ENCODE results near the gene MOSMO. TPM values are rescaled to one million over a fixed set of nuclear protein-coding genes. Genes with fewer than 3 reads are reported as not detected.

Gene MOSMO
- total and polyA plus RNA-seq, 4 donors: 3.4 to 19.6 (median 13.6) TPM

GRCh38 chr16:21984062-21984461, 23.8 kb upstream of the MOSMO start:
- Histone ChIP-seq H3K9me3 (ENCODE audit: control insufficient read depth, low read length) (no peaks in the 10 kb centered on the region), H3K4me1 (ENCODE audit: control insufficient read depth in 1 of 2, insufficient read depth in 2 of 2, low read length in 2 of 2) (no peaks in the 10 kb centered on the region), H3K27me3 (ENCODE audit: control insufficient read depth in 1 of 2, insufficient read depth in 2 of 2, low read length in 1 of 2) (no peaks in the 10 kb centered on the region), H3K36me3 (ENCODE audit: control insufficient read depth in 1 of 2, insufficient read depth in 2 of 2, low read length in 1 of 2) (peaks cover 7 to 9% of the 10 kb centered on the region in 2 donors), H3K27ac (ENCODE audit: low read depth in 1 of 2, low read length in 2 of 2) (no peak overlapping the region), H3K4me3 (ENCODE audit: low read length in 2 of 2) (no peak overlapping the region)
- ATAC-seq (ENCODE audit: low FRiP score) (no peak), DNase-seq (no peak)
- intact Hi-C loops (cut with DNase I): no loop called here
- 85% methylated on average over 3 of the region's 3 CpGs for WGBS, 2 donors

- no peak overlapping the region for H3K4me3 ChIP-seq (ENCODE audit: low read length in 2 of 2)
- no peak for ATAC-seq (ENCODE audit: low FRiP score)
- H3K4me1 ChIP-seq (ENCODE audit: control insufficient read depth in 1 of 2, insufficient read depth in 2 of 2, low read length in 2 of 2): no peaks in the 10 kb centered on the region
- no peak overlapping the region for H3K27ac ChIP-seq (ENCODE audit: low read depth in 1 of 2, low read length in 2 of 2)
- H3K27me3 ChIP-seq (ENCODE audit: control insufficient read depth in 1 of 2, insufficient read depth in 2 of 2, low read length in 1 of 2): no peaks in the 10 kb centered on the region
- no peak for DNase-seq
- peaks cover 0 to 7% of the 10 kb centered on the region in 2 donors for H3K36me3 ChIP-seq (ENCODE audit: control insufficient read depth in 1 of 2, insufficient read depth in 2 of 2, low read length in 1 of 2)
- H3K9me3 ChIP-seq (ENCODE audit: control insufficient read depth, low read length): no peaks in the 10 kb centered on the region
- intact Hi-C loops (cut with DNase I): no loop called here
These were observed 22.4 kb upstream of the MOSMO start for GRCh38 chr16:21985524-21985923.

GRCh38 chr16:21986692-21987246, 21.1 kb upstream of the MOSMO start:
- Histone ChIP-seq H3K9me3 (ENCODE audit: control insufficient read depth, low read length) (no peaks in the 10 kb centered on the region), H3K27ac (ENCODE audit: low read depth in 1 of 2, low read length in 2 of 2) (no peak overlapping the region), H3K27me3 (ENCODE audit: control insufficient read depth in 1 of 2, insufficient read depth in 2 of 2, low read length in 1 of 2) (no peaks in the 10 kb centered on the region), H3K4me1 (ENCODE audit: control insufficient read depth in 1 of 2, insufficient read depth in 2 of 2, low read length in 2 of 2) (no peaks in the 10 kb centered on the region), H3K4me3 (ENCODE audit: low read length in 2 of 2) (no peak overlapping the region), H3K36me3 (ENCODE audit: control insufficient read depth in 1 of 2, insufficient read depth in 2 of 2, low read length in 1 of 2) (peaks cover 0 to 7% of the 10 kb centered on the region in 2 donors)
- ATAC-seq (ENCODE audit: low FRiP score) (no peak), DNase-seq (no peak)
- WGBS, 2 donors: 80 to 82% methylated on average over 4 of the region's 4 CpGs
- intact Hi-C loops (cut with DNase I): no loop called here

GRCh38 chr16:21987498-21987897, 20.4 kb upstream of the MOSMO start:
- intact Hi-C loops (cut with DNase I): no loop called here
- H3K4me1 ChIP-seq (ENCODE audit: control insufficient read depth in 1 of 2, insufficient read depth in 2 of 2, low read length in 2 of 2): no peaks in the 10 kb centered on the region
- no peak overlapping the region for H3K4me3 ChIP-seq (ENCODE audit: low read length in 2 of 2)
- H3K36me3 ChIP-seq (ENCODE audit: control insufficient read depth in 1 of 2, insufficient read depth in 2 of 2, low read length in 1 of 2): peaks cover 0 to 5% of the 10 kb centered on the region in 2 donors
- DNase-seq (no peak), ATAC-seq (ENCODE audit: low FRiP score) (no peak)
- H3K9me3 ChIP-seq (ENCODE audit: control insufficient read depth, low read length): no peaks in the 10 kb centered on the region
- H3K27me3 ChIP-seq (ENCODE audit: control insufficient read depth in 1 of 2, insufficient read depth in 2 of 2, low read length in 1 of 2): no peaks in the 10 kb centered on the region
- H3K27ac ChIP-seq (ENCODE audit: low read depth in 1 of 2, low read length in 2 of 2): no peak overlapping the region
- WGBS, 2 donors: 86 to 92% methylated on average over 2 of the region's 2 CpGs

DNA sequence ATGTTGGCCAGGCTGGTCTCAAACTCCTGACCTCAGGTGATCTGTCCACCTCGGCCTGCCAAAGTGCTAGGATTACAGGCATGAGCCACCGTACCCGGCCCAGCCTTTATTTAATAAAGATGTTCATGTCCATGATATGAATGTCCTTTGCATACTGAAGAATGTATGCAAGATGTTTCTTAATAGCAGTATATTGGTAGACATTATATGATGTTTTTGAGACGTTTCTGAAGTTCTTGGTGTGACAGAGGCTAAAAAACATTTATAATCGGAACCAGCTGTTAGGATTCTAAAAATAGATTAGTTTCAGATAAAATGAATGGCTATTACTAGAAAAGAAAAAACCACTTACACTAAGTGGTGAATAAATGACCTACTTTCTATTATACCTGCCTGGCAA, 18.8 kb upstream of the MOSMO start:
- WGBS, 2 donors: 31 to 35% methylated on average over 5 of the region's 5 CpGs
- Histone ChIP-seq H3K9me3 (ENCODE audit: control insufficient read depth, low read length) (no peaks in the 10 kb centered on the region), H3K27ac (ENCODE audit: low read depth in 1 of 2, low read length in 2 of 2) (no peak overlapping the region), H3K27me3 (ENCODE audit: control insufficient read depth in 1 of 2, insufficient read depth in 2 of 2, low read length in 1 of 2) (no peaks in the 10 kb centered on the region), H3K4me1 (ENCODE audit: control insufficient read depth in 1 of 2, insufficient read depth in 2 of 2, low read length in 2 of 2) (no peaks in the 10 kb centered on the region), H3K4me3 (ENCODE audit: low read length in 2 of 2) (no peak overlapping the region), H3K36me3 (ENCODE audit: control insufficient read depth in 1 of 2, insufficient read depth in 2 of 2, low read length in 1 of 2) (peaks cover 0 to 3% of the 10 kb centered on the region in 2 donors)
- DNase-seq (no peak), ATAC-seq (ENCODE audit: low FRiP score) (no peak)
- intact Hi-C loops (cut with DNase I): no loop called here

DNA sequence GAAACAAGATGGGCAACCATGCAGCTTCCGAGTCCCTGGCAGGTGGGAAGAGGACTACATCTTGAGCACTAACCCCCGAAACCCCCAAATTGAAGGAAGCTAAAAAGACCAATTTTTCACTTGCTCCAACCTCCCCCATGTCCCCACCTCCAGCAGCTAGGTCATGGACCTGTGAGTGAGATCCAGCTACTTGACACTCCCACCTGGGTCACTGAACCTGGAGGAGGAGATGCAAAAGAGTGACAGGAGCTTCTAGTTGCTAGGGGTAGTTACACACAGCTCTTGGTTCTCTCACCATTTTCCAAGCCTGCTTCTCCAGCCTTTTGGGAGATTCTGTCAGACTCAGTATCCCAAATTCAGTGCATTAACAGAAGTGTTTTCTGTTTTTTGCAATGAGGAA, 18.2 kb upstream of the MOSMO start:
- Histone ChIP-seq H3K4me1 (ENCODE audit: control insufficient read depth in 1 of 2, insufficient read depth in 2 of 2, low read length in 2 of 2) (no peaks in the 10 kb centered on the region), H3K9me3 (ENCODE audit: control insufficient read depth, low read length) (no peaks in the 10 kb centered on the region), H3K36me3 (ENCODE audit: control insufficient read depth in 1 of 2, insufficient read depth in 2 of 2, low read length in 1 of 2) (no peaks in the 10 kb centered on the region), H3K27me3 (ENCODE audit: control insufficient read depth in 1 of 2, insufficient read depth in 2 of 2, low read length in 1 of 2) (no peaks in the 10 kb centered on the region), H3K4me3 (ENCODE audit: low read length in 2 of 2) (no peak overlapping the region), H3K27ac (ENCODE audit: low read depth in 1 of 2, low read length in 2 of 2) (no peak overlapping the region)
- ATAC-seq (ENCODE audit: low FRiP score) (no peak), DNase-seq (no peak)
- WGBS, 2 donors: 87 to 92% methylated on average over 2 of the region's 2 CpGs
- intact Hi-C loops (cut with DNase I): no loop called here

GRCh38 chr16:21990381-21990944, 17.4 kb upstream of the MOSMO start:
- no peaks in the 10 kb centered on the region for H3K4me1 ChIP-seq (ENCODE audit: control insufficient read depth in 1 of 2, insufficient read depth in 2 of 2, low read length in 2 of 2)
- ATAC-seq (ENCODE audit: low FRiP score) (no peak), DNase-seq (no peak)
- 55 to 61% methylated on average over 3 of the region's 3 CpGs for WGBS, 2 donors
- no peaks in the 10 kb centered on the region for H3K36me3 ChIP-seq (ENCODE audit: control insufficient read depth in 1 of 2, insufficient read depth in 2 of 2, low read length in 1 of 2)
- H3K27me3 ChIP-seq (ENCODE audit: control insufficient read depth in 1 of 2, insufficient read depth in 2 of 2, low read length in 1 of 2): no peaks in the 10 kb centered on the region
- intact Hi-C loops (cut with DNase I): no loop called here
- no peak overlapping the region for H3K27ac ChIP-seq (ENCODE audit: low read depth in 1 of 2, low read length in 2 of 2)
- H3K4me3 ChIP-seq (ENCODE audit: low read length in 2 of 2): no peak overlapping the region
- no peaks in the 10 kb centered on the region for H3K9me3 ChIP-seq (ENCODE audit: control insufficient read depth, low read length)

GRCh38 chr16:21991621-21992020, 16.3 kb upstream of the MOSMO start:
- ATAC-seq (ENCODE audit: low FRiP score): no peak
- no peaks in the 10 kb centered on the region for H3K4me1 ChIP-seq (ENCODE audit: control insufficient read depth in 1 of 2, insufficient read depth in 2 of 2, low read length in 2 of 2)
- no peak for DNase-seq
- intact Hi-C loops (cut with DNase I): no loop called here
- H3K27me3 ChIP-seq (ENCODE audit: control insufficient read depth in 1 of 2, insufficient read depth in 2 of 2, low read length in 1 of 2): no peaks in the 10 kb centered on the region
- H3K4me3 ChIP-seq (ENCODE audit: low read length in 2 of 2): no peak overlapping the region
- 75 to 79% methylated on average over 6 of the region's 6 CpGs for WGBS, 2 donors
- H3K9me3 ChIP-seq (ENCODE audit: control insufficient read depth, low read length): no peaks in the 10 kb centered on the region
- no peaks in the 10 kb centered on the region for H3K36me3 ChIP-seq (ENCODE audit: control insufficient read depth in 1 of 2, insufficient read depth in 2 of 2, low read length in 1 of 2)
- no peak overlapping the region for H3K27ac ChIP-seq (ENCODE audit: low read depth in 1 of 2, low read length in 2 of 2)

- H3K4me3 ChIP-seq (ENCODE audit: low read length in 2 of 2): no peak overlapping the region
- no peaks in the 10 kb centered on the region for H3K9me3 ChIP-seq (ENCODE audit: control insufficient read depth, low read length)
- no peak overlapping the region for H3K27ac ChIP-seq (ENCODE audit: low read depth in 1 of 2, low read length in 2 of 2)
- no peaks in the 10 kb centered on the region for H3K36me3 ChIP-seq (ENCODE audit: control insufficient read depth in 1 of 2, insufficient read depth in 2 of 2, low read length in 1 of 2)
- 85 to 87% methylated on average over 13 of the region's 13 CpGs for WGBS, 2 donors
- ATAC-seq (ENCODE audit: low FRiP score): no peak
- intact Hi-C loops (cut with DNase I): no loop called here
- H3K27me3 ChIP-seq (ENCODE audit: control insufficient read depth in 1 of 2, insufficient read depth in 2 of 2, low read length in 1 of 2): no peaks in the 10 kb centered on the region
- H3K4me1 ChIP-seq (ENCODE audit: control insufficient read depth in 1 of 2, insufficient read depth in 2 of 2, low read length in 2 of 2): no peaks in the 10 kb centered on the region
- no peak for DNase-seq
These were observed 12.9 kb upstream of the MOSMO start for GRCh38 chr16:21994856-21995465.
